IPS-11a (cell line): ENCODE results near the gene STAT6.

Experiments
- H3K4me3 ChIP-seq: one replicate; pipeline ENCODE4 v1.5.1; 2013; ENCODE audit warnings: low read depth, low read length, control low read depth

Gene STAT6

DNA sequence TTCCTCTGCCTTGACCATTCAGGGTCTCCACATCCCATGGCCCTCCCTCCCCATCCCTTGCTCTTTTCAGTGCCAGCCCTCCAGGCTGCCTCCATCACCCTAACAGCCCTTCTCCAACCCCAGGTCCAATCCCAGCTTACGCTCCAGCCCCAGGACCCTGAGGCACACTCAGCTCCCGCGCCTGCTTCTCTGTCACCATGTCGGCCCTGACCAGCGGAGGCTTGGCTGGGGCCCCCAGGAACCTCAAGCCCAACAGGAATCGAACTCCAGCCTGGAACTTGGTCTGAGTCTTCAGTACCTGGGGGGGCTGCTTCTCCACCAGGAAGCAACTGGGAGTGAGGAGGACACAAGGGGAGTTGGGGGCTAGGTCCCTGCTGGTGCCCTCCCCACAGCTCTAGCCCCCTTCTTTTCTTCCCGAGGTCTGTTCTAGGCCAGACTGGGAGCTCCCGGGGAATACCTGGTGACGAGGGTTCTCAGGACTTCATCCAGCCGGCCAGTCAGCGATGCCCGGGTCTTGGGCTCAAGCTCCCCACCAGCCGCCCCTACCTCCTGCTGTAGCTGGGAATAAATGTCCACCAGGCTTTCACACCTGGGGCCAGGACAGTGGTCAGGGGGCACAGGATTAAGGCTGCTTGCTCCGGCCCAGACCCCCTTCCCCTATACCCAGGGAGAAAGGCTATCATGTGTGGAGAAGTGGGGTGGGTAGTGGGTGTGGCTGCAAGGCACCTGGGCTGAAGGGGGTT lies 6.0 kb downstream of the STAT6 start:
- no peak overlapping the region for H3K4me3 ChIP-seq

DNA sequence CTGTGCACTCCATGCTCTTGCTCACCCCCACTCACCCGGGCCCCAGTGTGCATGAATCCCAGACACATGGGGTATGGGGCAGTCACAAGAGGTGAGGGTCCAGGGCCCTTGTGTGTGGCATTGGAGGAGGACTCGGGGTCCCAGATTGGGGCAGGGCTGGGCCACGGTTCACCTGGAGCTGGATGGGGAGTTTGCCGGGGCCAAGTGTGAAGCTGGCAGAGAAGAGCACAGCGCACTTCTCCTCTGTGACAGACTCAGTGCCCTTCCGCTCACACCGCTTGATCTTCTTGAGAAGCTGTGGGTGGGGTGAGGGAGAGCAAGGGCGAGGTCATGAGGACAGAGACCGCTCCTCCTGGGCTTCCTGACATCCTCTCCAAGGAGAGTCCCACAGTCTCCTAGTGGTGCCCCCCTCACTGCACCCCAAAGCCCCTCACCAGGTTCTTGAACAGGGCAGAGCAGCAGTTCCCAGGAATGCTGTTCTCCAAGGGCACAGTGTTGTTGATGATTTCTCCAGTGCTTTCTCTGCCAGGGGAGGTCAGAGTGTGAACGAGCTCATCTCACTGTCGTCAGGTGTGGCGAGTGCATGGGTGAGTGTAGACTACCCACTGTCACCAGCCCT lies 6.8 kb downstream of the STAT6 start:
- H3K4me3 ChIP-seq: no peak overlapping the region

DNA sequence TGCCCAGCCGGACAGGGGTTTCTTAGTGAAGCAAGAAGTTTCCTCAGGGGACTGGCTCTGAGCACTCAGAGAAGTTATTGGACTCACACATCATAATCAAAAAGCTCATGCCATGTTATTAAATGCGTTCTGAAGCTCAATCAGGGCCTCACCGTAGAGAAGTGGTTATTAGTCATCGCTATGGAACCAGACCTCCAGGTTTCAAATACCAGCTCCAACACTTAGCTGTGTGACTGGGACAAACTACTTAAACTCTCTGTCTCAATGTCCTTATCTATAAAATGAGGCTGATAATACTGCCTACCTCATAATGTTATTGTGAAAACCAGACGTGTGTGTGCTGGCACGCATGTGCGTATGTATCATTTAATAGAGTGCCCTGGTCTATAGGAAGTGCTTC lies 7.3 kb downstream of the STAT6 start:
- no peak overlapping the region for H3K4me3 ChIP-seq

DNA sequence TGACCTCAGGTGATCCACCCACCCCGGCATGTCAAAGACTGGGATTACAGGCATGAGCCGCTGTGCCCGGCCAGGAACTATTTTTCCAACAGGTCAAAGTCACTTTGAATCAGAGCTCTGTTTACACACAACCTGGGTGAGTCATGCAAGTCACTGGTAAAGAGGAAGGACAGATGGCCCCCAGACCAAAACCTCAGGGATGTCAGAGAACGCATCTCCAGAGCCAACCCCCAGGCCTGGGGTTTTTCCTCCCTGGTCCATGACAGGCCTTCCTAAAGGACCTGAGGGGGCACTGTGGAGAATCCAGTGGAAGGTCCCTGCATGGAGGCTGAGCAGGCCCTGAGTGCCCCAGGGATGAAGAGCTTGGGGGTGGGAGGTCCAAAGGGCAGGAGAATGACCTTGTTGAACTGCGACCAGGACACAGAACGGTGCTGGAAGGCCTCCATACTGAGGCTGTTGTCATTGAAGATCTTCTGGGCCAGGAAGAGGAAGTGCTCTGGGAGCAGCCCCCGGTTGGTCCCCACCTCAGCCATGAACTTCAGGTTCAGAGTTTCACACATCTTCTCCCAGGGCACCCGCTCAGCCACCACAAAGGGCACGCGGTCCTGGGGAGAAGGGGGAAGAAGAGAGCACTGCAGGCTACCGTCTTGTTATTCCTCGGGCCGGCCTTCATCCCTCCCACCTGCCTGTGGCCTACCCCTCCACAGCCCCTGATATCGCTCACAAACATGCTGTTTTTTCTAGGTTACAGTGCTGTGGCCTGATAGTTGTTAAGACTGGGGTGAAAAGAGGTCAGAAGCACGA lies 9.1 kb downstream of the STAT6 start:
- no peak overlapping the region for H3K4me3 ChIP-seq

DNA sequence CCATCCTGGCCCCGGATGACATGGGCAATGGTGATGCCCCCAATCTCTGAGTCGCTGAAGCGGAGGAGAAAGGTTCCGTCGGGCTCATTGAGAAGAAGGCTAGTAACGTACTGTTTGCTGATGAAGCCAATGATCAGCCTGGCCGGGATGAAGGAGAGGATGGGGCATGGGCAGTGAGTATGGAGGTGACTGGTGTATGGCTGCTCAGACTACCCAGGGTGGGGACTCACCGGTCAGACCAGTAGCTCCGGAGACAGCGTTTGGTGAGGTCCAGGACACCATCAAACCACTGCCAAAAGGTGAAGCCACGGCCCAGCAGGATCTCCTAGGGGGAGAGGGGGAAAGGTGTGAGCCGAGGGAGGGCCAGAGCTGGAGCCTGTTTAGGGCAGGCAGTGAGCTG lies 11.4 kb downstream of the STAT6 start:
- no peak overlapping the region for H3K4me3 ChIP-seq

DNA sequence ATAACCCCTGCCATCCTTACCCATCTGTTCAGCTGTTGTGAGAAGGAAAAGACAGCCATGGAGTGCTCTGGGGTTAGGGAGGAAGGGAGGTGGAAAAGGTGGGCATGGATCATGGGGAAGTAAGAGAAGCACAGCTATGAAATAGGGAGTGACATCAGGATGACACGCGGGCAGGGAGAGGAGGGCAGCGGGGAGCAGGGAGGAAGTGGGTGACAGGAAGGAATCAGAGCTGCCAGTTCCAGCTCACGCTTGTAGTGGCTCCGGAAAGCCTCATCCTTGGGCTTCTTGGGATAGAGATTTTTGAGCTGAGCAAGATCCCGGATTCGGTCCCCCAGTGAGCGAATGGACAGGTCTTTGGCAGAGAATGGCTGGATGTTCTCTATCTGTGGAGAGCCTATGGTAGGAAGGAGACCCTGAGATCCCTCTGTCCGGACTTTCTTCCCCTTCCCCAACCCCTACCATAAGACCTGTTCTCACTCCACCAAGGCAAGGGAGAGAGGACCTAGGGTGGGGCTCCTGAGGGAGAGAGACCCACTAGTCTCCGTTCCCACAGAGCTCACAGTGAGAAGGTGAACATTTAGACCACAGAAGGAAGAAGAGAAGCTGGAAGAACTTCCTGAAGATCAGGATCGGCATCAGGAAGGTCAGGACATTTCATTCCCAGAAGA lies 12.0 kb downstream of the STAT6 start:
- no peak overlapping the region for H3K4me3 ChIP-seq

DNA sequence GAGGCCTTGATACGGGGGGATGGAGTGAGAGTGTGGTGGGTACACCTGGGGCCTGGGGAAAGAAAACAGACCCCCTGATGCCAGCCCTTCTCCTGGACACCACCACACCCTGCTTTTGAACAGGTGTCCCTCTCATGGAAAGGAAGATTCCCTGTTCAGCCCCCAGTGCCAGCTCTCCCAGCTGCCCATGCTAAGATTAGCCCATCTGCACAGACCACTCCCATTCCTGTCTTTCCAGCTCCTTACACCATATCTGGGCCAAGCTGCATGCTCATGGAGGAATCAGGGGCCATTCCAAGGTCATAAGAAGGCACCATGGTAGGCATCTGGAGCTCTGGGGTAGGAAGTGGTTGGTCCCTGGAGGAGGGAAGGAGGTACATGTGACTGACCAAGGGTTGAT lies 12.6 kb downstream of the STAT6 start:
- no peak overlapping the region for H3K4me3 ChIP-seq

DNA sequence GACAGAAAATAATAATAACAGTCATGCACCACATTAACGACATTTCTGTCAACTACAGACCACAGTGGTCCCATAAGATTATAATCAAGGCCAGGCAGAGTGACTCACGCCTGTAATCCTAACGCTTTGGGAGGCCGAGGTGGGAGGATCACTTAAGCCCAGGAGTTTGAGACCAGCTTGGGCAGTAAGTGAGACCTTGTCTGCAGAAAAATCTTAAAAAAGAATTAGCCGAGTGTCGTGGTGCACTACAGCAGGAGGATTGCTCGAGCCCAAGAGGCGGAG lies 13.7 kb downstream of the STAT6 start:
- H3K4me3 ChIP-seq: no peak overlapping the region

DNA sequence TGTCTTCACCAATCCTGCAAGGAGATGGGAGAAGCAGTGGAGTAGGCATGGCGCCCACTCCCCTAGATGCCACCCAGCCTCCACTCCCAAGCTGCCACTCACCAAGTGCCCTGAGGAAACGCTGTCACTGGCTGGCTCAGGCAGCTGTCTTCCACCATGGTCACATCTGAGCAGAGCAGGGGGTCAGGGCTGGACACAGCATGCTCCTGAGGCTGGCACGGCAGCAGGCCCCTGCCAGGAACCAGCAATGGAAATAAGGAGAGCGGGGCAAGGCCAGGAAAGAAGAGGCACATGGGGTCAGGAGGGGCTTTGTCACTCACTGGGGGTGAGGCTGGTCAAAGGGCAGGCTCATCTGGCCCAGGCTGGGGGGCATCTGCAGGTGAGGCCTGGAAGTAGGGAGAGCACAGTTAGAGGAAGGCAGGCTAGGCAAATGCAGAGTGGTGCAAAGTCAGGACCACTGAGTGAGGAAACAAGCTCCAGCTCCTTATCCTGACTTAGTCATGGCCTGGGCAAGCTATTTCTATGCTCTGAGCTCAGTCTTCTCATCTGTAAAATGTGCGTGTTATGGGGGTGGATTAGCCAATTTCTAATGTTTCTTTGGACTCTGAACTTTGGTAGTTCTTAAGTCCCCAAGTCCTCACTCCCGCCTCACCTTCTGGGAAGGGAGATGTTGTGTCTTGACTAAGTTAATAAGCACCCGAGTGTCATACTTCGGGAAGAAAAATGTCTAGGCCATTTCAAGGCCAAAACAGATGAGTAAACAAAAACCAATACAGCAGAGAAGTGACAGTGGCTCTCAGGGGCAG lies 14.2 kb downstream of the STAT6 start:
- no peak overlapping the region for H3K4me3 ChIP-seq

DNA sequence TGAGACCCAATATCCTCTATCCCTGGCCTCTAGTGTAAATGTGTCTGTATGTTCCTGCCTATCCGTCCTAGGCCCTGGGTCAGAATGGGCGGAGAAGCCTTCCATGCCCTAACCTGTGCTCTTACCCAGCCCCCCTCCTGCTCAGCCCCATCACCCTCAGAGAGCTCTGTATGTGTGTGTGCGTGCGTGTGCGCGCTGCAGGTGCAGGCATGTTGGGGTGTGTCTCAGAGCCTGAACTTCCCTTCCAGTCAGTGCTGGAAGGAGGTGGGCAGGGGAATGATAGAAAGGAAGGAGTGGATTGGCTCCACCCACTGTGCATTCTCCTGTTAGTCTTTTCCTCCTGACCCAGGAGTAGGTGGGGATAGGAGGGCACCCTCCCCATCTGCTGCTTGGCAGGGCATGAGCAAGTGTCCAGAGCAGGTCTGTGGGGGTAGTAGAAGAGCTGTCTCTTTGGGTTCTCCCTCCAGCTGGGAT lies 15.0 kb downstream of the STAT6 start:
- H3K4me3 ChIP-seq: no peak overlapping the region

DNA sequence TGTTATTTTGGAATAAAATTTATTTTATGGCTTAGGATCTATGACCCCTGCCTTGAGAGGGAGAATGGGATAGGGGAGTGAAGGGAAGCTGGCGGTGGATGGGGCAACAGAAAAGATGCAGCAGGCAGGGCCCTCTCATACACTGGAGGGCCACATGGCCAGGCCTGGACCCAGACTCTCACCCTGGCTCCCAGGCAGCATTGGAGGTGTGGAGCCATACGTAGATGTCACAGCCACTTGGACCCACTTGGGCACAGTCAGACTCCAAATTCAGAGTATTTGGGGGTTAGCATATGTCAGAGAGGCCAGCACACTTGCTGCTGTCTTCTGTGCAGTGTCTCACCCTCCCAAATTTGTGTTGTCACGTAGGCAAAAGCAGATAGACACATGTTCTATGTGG lies 15.7 kb downstream of the STAT6 start:
- no peak overlapping the region for H3K4me3 ChIP-seq

DNA sequence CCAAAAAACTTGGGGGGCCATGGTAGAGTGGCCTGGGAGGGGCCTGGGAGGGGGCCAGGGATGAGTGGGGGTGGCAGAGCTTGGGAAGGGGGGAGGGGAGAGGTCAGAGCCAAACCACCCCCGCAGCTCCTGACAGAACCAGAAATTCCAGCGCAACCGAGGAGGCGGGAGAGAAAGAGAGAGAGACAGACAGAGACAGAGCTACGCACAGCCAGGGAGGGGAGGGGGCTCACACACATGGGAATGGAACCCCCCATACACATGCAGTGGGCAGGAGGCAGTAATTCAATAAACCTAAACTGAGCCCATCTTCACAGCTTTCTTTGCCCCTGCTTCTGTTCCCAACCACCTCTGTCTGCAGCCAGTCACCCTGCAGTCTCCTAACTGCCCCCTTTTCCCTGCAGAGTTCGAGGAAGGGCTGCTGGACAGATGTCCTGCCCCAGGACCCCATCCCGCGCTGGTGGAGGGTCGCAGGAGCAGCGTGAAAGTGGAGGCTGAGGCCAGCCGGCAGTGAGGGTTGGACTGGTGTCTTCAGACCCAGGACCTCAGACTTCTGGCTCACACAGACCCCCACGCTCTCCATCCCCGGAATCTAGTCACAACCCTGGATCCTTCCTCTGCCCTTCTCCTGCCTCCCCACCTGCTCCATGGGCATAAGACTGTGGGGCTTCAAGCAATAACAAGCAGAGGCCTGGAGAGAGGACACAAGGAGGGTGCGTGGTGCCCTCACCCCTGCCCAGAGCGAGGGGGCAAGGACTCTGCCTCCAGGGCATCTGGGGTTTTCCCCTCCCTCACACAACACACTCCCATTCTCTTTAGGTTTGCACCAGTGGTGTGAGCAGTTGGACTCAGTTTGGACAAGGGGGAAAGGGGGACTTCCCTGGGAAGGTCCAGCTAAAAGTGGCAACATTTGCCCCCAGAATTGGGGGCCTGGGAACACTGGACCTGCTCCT lies 16.7 kb downstream of the STAT6 start:
- no peak overlapping the region for H3K4me3 ChIP-seq

DNA sequence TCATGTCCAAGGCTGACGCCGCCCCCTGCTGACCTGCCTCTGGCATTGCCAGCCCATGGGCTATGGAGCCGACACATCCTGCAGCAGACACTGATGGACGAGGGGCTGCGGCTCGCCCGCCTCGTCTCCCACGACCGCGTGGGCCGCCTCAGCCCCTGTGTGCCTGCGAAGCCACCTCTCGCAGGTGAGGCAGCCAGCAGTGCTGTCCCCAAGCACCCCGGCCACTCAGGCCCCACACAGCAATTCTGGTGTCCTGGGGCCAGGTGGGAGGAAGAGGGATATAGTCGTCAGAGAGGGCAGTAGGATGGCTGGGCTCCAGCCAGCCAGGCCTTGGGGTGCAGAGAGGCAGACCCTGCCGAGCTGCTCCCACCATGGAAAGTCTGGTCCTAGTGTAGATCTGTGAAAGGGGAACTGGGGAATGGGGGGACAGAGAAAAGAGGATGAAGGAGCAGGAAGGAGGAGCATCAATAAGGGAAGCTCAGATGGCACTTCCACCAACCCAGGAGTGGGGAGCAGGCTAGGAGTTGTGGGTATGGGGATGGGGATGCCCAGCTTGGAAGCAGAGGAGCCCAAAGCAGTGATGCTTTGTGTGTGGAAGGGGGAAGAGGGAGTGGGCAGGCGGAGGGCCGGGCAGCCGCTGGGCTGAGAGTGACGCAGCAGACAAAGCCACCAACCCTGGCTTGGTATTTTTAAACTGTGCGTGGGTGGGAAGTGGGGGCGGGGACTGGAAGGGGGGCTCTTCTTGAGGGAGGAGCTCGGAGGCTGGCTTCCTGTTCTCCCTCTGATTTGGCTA lies 17.6 kb downstream of the STAT6 start:
- H3K4me3 ChIP-seq: no peak overlapping the region

DNA sequence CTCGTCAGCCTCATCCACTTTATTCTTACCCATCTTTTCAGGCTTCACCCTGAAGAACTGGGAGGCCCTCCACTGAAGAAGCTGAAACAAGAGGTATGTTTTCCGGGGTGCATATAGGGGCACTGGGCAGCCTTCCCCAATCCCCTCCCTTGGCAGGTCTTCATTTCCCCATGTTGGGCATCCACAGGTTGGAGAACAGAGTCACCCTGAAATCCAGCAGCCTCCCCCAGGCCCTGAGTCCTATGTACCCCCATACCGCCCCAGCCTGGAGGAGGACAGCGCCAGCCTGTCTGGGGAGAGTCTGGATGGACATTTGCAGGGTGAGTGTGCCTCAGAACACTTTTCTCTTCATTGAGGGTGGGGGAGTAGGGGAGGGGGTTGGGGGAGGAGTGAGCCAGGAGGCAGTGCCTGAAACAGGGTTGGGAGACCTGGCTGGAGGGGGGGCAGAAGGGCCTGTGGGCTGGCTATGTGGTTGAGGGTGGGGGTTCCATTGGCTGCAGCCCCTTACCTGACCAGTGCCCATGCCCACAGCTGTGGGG lies 18.2 kb downstream of the STAT6 start:
- H3K4me3 ChIP-seq: no peak overlapping the region

DNA sequence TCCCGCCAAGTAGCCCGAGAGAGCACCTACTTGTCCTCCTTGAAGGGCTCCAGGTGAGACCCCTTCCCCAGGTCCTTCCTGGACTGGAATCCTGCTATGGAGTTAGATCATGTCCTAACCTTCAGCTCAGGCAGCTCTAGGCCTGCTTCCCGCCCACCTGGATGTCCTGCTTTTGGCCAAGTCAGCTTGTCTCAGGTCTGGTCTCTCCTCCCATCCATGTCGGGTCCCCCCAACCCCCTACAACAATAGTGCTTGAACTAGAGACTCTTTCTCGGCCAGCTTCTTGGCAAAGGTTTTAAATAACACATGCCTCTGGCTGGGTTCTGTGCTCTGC lies 18.7 kb downstream of the STAT6 start:
- no peak overlapping the region for H3K4me3 ChIP-seq

DNA sequence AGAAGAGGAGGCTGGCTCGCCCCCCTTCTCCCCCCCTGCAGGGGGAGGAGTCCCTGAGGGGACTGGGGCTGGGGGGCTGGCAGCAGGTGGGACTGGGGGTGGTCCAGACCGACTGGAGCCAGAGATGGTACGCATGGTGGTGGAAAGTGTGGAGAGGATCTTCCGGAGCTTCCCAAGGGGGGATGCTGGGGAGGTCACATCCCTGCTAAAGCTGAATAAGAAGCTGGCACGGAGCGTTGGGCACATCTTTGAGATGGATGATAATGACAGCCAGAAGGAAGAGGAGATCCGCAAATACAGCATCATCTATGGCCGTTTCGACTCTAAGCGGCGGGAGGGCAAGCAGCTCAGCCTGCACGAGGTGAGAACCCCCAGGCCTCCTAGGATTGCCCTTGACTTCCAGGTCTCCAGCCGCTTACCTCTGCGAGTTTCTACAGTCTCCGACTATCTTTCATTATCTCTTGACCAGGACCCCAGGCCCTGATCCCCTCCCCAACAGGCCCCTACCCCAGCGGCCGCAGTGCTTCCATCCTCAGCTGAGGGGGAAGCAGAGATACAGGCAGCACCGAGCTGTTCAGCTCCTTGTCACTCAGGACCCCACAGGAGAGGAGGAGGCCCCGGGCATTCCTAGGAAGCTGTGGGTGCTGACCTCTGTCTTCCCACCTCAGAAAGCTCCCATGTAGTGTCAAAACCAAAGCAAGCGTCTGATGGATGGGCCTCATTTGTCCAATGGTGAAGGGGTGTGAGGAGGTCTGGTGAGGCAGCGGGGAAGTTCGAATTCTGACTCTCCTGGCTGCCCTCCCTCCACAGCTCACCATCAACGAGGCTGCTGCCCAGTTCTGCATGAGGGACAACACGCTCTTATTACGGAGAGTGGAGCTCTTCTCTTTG lies 19.3 kb downstream of the STAT6 start:
- H3K4me3 ChIP-seq: no peak overlapping the region

DNA sequence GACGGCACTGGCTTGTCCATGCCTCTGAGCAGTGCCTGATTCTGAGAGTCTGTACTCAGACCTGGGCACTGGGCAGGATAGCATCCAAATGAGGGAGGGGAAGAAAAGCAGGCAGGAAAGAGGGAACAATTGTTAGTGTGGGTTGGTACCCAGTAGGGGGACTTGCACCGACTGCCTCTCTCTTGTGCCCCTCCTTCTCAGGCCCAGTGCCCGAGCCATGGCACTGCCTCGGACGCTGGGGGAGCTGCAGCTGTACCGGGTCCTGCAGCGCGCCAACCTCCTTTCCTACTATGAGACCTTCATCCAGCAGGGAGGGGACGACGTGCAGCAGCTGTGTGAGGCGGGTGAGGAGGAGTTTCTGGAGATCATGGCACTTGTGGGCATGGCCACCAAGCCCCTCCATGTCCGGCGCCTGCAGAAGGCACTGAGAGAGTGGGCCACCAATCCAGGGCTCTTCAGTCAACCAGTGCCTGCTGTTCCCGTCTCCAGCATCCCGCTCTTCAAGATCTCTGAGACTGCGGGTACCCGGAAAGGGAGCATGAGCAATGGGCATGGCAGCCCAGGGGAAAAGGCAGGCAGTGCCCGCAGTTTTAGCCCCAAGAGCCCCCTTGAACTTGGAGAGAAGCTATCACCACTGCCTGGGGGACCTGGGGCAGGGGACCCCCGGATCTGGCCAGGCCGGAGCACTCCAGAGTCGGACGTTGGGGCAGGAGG lies 20.1 kb downstream of the STAT6 start:
- H3K4me3 ChIP-seq: no peak overlapping the region
